Hematopoietic multipotent progenitor cell treated with erythropoietin and hydrocortisone succinate and interleukin-3 and kit ligand, for 17 days (in vitro differentiated cells): ENCODE data around the gene ZNF764.
A peak's percentile ranks its signal among the peaks of the same experiment; 100 is the strongest.
"Not testable (repeated sequence)": the region's sequence is repeated elsewhere in the genome, so short reads cannot be mapped to it uniquely, and the experiment has no call there.

Source experiments
- DNase-seq: peaks from one replicate; pipeline ENCODE4 v3.0.0-alpha.2; 2015; ENCODE audit warnings: low spot score

ZNF764 gene

DNA sequence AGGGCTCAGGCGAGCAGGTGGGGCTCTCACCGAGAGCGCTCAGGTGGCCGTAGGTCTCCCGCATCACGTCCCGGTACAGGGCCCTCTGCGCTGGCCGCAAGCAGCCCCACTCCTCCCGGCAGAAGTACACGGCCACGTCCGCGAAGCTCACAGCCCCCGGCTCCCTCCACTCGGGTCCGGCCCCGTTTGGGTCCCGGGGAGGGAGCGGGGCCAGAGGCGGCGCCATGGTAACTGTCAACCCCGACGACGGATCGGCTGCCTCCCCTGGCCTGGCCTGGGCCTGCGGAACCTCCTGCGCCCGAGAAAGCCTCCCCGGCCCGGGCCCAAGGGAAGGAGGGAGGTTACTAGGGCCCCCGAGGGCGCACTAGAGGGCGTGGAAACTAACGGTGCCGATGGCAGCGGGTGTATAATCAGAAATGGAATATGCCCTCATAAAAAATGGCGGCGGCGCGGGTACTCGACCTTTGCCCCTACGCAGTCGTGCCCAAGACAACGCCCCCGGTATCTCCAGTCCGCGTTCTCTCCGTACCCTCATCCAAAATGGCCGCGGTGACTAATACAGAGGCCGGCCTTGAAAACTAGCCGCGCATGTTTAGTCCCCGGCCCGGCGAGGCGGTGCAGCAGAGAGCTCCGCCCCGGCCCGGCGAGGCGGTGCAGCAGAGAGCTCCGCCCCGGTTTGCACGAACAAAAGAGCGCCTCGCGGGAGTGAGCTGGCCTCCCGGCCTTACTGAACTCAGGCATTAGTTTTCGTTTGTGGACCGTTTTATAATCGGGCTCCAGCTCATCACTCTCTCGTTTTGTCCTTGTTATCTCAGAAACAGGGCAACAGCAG lies at the start of gene ZNF764:
Gene ZNF764 (minus strand): TSS at position 418 of the 832 bp plus-strand sequence. CDS start 192 bp downstream, at position 226.
- DNase-seq: peak; percentile 98

DNA sequence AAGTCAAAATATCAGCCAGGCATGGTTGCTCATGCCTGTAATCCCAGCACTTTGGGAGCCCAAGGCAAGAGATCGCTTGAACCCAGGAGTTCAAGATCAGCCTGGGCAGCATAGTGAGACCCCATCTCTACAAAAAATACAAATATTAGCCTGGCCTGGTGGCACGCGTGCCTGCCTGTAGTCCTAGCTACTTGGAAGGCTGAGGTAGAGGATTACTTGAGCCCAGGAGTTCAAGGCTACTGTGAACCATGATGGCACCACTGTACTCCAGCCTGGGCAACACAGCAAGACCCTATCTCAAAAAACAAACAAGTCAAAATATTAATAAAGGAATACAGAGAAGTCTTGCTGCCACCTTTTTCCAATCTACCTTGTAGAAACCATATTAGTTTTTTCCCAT lies 47.8 kb upstream of the ZNF764 start:
- no peak for DNase-seq

DNA sequence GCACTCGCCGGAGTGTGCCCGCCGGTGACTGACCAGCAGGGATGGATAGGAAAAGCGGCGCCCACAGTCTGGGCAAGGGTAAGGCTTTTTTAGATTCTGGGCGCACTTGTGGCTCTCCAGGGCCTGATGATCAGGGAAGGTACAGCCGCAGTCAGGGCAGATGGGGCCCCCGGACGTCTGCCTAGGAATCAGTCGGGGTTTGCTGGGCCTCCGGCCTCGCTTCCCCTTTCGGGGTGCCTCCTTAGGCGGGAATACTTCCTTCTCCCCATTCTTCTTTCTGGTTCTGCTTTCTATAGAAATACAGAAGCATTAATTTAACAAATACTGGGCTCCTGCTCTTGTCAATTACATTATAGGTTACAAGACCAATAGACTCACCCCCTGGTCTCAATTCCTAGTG lies 47.0 kb upstream of the ZNF764 start:
- no peak for DNase-seq

DNA sequence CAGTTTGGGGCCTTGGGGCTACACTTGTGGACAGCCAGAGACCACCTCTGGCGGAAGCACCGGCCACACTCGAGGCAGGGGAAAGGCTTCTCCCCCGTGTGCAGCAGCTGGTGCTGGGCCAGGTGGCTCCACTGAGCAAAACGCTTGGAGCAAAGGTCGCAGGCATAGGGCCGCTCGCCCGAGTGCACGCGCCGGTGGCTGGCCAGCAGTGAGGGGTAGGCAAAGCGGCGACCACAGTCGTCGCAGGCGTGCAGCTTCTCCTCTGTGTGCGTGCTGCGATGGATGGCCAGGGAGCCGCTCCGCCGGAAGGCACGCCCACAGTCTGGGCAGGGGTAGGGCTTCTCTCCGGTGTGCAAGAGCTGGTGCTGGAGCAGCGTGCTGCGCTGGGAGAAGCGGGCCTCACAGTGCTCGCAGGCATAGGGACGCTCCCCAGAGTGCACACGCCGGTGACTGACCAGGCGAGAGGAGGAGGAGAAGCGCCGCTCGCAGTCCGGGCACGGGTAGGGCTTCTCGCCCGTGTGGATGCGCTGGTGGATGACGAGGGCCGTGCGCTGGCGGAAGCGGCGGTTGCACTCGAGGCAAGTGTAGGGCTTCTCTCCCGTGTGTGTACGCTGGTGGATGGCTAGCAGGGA lies 46.3 kb upstream of the ZNF764 start:
- DNase-seq: no peak

DNA sequence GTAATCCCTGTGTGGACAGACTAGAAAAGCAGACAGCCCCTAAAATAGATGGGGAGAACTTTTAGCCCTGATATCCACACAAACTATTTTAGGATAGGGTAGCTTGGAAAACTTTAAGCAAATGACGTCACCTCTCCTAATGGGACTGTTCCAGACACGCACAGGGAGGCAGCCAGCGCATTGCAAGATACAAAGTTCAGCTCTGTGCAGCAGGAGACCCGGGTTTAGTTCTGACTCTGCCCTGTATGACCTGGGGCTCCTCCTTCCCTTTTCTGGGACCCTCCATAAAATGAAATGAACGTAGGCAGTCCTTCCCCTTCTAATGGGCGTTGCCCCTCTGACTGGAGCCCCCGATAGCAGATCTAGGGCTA lies 45.8 kb upstream of the ZNF764 start:
- no peak for DNase-seq

DNA sequence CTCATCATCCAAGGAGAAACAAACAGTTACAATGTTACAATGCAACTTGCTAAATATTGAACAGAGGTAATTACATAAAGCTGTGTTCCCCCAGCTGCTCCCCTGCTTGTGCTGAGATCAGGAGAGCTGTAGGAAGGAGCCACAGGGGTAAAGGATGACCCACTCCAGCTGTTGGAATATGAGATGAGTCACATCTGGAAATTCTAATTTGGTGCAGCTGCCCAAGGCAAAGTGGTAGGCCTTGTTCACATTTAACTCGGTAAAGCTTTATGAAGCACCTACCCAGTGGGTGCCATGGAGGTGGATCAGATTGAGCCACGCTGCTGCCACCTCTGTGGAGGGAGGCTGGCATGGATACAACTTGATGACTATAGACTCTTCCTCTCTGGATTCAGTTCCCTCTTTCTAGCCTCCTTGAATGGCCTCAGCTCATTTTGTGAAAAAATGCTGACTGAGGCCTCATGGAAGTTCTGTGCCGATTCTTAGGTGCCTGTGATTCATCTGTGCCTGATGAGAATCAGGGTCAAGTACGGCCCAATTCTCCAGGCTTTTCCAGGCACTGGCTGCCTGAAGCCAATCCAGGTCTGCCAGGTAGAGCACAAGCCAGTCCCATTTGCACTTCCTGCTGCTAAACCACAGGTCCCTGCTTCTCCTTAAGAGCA lies 44.6 kb upstream of the ZNF764 start:
- DNase-seq: no peak

DNA sequence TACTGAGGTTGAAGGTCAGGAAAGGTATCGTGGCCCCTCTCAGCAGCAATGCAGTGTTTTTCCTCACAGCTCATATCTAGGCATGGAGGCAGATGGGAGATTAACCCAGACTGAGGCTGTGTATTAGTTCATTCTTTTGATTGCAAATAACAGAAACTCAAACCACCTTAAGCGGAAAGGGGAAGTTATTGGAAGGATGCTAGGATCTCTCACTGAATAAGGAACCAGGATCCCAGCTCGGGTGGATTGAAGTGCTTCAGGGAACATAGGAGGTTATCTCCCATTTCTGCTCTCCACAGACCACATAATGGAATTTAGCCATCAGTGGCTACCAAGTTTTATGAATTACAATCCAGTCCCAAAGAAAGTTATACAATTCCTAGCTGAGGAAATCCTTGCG lies 43.8 kb upstream of the ZNF764 start:
- DNase-seq: no peak

DNA sequence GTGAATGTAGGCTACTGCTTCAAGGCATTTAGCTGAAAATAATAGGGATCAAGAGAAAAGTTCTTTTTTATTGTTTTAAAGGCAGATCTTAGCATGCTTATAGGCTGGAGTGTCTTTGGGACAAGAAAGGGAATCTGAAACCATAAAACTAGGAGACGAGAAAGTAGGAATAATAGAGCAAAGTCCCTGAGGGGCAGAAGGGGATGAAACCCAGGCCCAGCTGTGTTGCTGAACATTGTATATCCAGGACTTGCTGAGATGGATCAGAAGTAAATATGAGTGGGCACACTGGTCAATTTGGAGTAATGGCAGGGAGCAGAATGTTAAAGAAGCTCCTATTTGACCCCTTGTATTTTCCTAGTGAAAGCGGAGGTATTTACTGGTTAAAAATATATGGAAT lies 42.8 kb upstream of the ZNF764 start:
- DNase-seq: no peak

DNA sequence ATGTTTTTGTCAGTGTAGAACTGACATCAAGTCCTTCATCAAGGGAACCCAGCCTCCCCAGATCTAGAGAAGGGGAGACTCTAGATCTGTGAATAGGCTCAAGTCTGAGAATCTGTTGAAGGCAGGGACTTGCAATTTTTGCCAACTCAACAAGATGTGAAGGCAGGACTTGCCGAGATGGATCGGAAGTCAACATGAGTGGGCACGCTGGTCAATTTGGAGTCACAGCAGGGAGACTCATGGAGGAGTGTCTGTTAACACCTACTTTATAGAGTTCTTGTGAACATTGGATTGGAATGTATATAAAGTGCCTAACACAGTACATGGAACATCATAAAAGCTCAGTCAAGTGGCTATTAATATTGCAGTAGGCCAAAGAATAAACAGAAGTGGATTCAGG lies 42.0 kb upstream of the ZNF764 start:
- DNase-seq: no peak

DNA sequence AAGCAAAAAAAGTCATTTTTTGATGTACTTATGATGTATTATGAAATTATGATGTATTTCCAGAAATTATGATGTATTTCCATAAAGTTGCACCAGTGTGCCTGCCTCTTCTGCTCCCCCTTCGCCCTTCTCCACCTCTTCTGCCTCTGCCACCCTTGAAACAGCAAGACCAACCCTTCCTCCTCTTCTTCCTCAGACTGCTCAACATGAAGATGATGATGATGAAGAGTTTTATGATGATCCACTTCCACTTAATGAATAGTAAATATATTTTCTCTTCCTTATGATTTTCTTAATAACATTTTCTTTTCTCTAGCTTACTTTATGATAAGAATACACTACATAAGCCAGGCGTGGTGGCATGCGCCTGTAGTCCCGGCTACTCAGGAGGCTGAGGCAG lies 34.7 kb upstream of the ZNF764 start:
- no peak for DNase-seq

DNA sequence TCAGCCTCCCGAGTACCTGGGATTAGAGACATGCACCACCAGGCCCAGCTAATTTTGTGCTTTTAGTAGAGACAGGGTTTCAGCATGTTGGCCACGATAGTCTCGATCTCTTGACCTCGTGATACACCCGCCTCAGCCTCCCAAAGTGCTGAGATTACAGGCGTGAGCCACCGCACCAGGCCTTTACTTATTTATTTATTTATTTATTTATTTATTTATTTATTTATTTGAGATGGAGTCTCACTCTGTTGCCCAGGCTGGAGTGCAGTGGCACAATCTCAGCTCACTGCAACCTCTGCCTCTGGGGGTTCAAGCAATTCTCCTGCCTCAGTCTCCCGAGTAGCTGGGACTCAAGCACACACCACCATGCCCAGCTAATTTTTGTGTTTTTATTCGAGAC lies 32.7 kb upstream of the ZNF764 start:
- not testable (repeated sequence) for DNase-seq

DNA sequence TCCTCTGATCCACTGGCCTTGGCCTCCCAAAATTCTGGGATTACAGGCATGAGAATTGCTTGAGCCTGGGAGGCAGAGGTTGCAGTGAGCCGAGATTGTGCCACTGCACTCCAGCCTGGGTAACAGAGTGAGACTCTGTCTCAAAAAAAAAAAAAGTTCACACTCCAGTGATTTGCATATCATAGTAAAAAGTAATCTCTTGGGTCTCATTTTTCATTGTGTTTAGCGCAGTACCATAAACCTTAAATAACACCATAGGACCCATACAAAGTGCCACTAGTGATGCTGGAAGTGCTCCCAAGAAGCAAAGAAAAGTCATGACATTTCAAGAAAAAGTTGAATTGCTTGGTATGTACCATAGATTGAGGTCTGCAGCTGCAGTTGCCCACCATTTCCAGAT lies 31.4 kb upstream of the ZNF764 start:
- not testable (repeated sequence) for DNase-seq

DNA sequence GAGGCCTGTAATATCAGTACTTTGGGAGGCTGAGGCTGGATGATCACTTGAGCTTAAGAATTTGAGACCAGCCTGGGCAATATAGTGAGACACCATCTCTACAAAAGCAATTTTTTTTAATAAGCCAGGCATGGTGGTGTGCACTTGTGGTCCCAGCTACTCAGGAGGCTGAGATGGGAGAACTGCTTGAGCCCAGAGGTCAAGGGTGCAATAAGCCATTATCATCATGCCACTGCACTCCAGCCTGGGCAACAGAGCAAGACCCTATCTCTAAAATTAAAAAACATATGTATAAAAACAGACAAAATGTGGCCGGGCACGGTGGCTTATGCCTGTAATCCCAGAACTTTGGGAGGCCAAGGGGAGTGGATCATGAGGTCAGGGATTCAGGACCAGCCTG lies 30.5 kb upstream of the ZNF764 start:
- no peak for DNase-seq

DNA sequence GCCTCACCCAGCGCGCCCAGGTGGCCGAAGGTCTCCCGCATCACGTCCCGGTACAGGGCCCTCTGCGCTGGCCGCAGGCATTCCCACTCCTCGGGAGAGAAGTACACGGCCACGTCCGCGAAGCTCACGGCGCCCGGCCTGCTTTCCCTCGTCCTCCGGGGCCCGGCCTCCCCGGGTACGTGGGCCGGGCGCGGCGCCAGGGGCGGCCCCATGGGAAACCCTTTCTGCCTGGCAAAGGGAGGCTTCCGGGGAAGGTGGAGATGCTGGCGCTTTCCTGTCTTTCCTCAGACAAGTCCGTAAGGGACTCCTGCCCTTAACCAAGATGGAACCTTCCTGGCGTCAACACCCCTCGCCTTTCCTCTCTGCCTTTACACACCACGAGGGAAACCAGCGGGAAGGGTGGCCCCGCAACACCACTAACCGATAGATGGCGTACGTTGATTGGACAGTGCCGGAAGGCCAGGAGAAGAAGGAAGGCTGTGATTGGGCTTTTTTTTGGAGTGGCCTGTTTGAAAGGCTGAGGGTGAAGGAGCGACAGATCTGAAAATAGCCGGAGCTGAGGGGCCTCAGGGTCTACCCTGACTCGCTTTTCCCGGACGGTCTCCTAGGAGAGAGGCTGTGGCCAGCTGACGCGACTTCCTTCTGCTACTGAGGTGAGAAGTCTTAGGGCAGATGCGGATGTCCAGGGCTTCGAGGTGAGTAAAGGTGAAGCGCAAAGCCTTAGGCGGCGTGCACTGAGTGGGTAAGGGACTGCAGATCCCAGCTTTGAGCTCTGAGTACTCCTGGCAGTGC lies 27.4 kb upstream of the ZNF764 start, which contains the start of gene ZNF785:
Gene ZNF785 (minus strand): TSS at position 298 of the 792 bp plus-strand sequence. CDS start 86 bp downstream, at position 212.
- peak; percentile 95 for DNase-seq

DNA sequence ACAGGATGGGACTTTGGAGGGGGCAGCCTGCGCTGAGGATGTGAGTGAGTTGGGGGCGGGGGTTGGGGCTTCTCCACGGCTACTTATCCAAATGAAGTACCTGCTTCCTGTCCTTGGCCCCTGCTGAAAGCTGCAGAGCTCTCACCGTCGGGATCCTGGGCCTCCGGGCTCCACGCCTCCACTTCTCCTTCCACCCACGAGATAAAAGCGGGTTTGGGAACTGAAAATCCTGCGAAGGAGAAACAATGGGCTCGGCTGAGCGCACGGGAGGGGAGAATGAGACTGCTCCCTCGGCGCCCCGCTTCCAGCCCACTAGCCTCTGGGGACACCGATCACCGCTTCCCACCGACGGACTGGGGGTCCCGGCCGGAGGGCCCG lies 26.8 kb upstream of the ZNF764 start:
- no peak for DNase-seq

DNA sequence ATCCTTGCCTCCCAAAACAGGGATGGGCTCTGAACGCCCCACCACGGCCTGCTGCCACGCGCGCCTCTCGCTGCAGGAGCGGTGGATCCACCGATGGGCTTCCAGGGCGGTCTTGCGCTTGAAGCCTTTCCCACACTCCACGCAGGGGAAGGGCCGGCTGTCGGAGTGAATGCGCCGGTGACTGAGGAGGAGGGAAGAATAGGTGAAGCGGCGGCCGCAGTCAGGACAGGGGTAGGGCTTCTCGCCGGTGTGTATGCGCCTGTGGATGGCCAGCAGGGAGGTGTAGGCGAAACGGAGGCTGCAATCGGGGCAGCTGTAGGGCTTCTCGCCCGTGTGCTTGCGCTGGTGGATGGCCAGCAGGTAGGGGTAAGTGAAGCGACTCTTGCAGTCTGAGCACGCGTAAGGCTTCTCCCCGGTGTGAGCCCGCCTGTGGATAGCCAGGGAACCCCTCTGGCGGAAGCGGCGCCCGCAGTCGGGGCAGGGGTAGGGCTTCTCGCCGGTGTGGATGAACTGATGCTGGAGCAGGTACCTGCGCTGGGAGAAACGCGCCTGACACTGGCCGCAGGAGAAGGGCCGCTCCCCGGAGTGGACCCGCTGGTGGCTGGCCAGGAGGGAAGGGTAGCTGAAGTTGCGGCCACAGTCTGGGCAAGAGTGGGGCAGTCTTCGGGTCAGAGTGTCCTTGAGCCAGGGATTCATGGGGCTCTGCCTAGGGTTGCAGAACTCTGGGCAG lies 24.6 kb upstream of the ZNF764 start:
- no peak for DNase-seq

DNA sequence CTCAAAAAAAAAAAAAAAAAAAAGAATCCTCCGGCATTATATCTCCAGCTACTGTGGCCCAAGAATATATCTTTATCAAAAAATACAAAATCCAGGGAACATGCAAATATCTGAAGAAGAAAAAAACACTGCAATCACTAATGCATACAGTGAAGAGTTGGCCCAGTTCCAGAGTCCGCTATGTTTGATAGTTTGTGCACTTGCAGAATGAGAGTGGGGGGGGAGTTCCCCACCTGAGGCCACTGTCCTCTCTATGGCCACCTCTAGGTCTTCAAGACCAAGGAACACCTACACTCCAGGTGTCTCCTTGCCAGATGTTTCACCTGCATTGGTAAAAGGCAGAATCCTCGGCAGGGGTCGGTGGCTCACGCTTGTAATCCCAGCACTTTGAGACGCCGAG lies 23.3 kb upstream of the ZNF764 start:
- DNase-seq: no peak

DNA sequence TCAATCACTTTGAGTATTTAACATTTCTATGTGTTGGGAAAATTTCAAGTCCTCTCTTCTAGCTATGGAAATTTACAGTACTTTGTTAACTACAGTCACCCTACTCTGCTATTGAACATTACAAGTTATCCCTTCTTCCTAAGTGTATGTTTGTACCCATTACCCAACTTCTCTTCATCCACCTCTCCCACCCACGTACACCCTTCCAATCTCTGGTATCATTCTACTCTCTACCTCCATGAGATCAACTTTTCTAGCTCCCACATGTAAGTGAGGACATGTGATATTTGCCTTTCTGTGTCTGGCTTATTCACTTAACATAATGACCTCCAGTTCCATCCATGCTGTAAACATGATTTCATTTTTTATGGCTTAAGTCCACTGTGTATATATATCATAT lies 16.5 kb upstream of the ZNF764 start:
- no peak for DNase-seq

DNA sequence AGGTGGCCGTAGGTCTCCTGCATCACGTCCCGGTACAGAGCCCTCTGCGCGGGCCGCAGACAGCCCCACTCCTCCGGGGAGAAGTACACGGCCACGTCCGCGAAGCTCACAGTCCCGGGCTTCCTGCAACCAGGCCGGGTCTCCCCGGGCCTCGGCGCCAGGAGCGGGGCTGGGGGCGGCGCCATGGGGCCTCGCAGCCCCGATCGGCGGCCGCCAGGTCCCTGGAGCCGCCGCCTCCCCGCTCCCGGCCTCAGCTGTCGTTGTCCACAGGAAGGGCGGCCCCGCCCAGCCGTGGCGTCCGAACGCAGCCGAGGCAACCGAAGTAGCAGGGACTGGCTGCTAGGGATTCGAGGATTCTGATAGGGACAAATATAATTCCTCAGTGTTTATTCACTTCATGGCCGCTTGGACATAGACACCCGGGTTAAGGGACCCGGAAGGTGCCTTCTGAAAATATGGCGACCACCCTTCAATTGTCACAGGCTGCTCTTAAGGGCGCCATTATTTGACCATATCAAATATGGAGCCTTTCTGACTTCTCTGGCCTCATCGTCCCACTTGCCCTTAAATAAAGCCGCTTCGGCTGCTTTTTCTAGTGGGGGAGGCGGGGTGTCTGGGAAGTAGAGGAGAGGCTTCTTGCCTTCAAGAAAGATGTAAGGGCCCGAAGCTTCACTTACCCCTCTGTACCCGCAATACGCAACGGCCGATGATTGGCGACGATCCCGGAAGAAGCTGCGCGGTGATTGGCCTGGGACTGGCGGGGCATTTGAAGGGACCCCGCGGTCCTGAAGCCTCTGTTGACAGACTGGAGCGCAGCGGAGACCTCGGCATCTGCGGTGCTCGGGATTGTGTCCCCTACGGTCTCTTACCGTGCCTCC lies 13.5 kb upstream of the ZNF764 start, which contains the start of gene ZNF688:
Gene ZNF688 (minus strand): TSS at position 270 of the 878 bp plus-strand sequence. CDS start 85 bp downstream, at position 185.
- DNase-seq: peak; percentile 87

DNA sequence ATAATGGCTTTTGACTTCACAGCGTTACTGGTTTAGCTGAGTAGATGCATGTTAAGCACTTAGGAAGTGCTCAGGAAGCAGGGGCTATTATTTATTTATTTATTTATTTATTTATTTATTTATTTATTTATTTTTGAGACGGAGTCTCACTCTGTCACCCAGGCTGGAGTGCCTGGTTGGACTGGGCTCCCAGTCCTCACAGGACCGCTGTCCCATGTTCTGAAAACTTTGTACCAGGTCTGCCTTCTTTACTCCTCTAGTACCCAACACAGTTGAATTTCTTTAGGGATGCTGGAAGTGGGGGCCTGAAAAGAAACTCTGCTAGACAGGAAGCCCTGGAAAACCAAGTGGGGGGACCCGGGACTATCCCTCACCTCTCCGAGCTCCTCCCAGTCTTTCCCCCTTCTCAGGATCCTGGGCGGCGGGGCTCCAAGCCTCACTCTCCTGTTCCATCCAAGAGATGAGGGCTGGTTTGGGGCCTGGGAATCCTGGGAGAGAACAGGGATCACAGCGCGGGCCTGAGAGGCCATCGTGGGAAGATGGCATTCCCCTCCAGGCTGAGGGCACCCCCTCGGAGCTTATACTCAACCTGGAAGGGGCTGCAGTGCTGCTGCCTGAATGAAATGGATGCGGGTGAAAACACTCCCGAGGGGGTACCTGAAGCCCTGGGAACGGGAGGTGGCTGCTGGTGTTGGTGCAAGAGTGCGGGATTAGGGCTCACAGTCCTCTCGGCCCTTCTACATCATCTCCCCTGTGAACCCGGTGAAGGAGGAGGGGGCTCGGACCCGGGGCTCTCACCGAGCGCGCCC lies 12.7 kb upstream of the ZNF764 start:
- DNase-seq: no peak
